Panc1 (cell line): ENCODE measurements around the gene LMLN.

Experiments
- CTCF ChIP-seq: fragments of 450-650 bp; IDR thresholded peaks from 2 replicates; pipeline ENCODE4 v1.5.1; 2017; ENCODE audit warnings: mild to moderate bottlenecking
- POLR2AphosphoS5 ChIP-seq: IDR thresholded peaks from 2 replicates; pipeline ENCODE4 v1.6.1; 2012; ENCODE audit warnings: mild to moderate bottlenecking, low read depth, low read length, moderate library complexity
- TF ChIP-seq, protein P1 (sequence below), 2 experiments: IDR thresholded peaks; 2 replicates each; pipeline ENCODE4 v1.6.1; 2011 to 2012; ENCODE audit warnings: low read depth in 2 of 2, control low read depth in 1 of 2, low read length in 1 of 2, mild to moderate bottlenecking in 1 of 2, moderate library complexity in 1 of 2; ENCODE audit not compliant: insufficient read depth in 1 of 2

DNA sequence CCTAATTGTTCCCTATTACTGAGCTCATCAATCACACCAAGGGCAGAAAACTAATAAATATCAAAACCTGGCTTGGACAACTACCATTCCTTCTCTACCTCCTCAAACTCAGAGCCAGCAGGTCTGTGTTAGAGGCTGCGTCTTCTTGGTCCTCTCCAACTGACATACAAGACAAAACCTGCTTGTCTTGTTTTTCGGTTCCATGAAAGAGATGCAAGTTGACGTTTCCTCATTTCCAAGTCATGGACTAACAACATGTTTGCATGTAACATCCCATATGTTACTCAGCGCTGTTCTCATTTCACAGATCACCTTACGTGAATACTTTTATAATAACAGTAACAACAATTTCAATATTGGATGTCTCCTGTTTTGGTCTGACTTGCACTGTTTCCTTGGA, 110.9 kb downstream of the LMLN start:
- TF ChIP-seq CTCF (no peak), POLR2AphosphoS5 (no peak)
- TF ChIP-seq, protein P1, sequence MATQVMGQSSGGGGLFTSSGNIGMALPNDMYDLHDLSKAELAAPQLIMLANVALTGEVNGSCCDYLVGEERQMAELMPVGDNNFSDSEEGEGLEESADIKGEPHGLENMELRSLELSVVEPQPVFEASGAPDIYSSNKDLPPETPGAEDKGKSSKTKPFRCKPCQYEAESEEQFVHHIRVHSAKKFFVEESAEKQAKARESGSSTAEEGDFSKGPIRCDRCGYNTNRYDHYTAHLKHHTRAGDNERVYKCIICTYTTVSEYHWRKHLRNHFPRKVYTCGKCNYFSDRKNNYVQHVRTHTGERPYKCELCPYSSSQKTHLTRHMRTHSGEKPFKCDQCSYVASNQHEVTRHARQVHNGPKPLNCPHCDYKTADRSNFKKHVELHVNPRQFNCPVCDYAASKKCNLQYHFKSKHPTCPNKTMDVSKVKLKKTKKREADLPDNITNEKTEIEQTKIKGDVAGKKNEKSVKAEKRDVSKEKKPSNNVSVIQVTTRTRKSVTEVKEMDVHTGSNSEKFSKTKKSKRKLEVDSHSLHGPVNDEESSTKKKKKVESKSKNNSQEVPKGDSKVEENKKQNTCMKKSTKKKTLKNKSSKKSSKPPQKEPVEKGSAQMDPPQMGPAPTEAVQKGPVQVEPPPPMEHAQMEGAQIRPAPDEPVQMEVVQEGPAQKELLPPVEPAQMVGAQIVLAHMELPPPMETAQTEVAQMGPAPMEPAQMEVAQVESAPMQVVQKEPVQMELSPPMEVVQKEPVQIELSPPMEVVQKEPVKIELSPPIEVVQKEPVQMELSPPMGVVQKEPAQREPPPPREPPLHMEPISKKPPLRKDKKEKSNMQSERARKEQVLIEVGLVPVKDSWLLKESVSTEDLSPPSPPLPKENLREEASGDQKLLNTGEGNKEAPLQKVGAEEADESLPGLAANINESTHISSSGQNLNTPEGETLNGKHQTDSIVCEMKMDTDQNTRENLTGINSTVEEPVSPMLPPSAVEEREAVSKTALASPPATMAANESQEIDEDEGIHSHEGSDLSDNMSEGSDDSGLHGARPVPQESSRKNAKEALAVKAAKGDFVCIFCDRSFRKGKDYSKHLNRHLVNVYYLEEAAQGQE (IDR thresholded peaks at IDR 0.05; ENCODE audit: insufficient read depth in 1 of 2, low read depth in 2 of 2, low read length in 1 of 2): no peak
